ENCODE measurements around the gene SPCS2. TPM values are rescaled to one million over a fixed set of nuclear protein-coding genes. Genes with fewer than 3 reads are reported as not detected.
A peak's percentile ranks its signal among the peaks of the same experiment; 100 is the strongest.

SPCS2 gene
- total RNA-seq (100 to 1,000 TPM in 5 of 10 donors, 10 to 100 TPM in 5; 78.4 to 128 (median 99.5) TPM), polyA plus RNA-seq (100 to 1,000 TPM; 116 to 143 TPM)
- long read RNA-seq, donor 1, partial matches to known transcripts, result 5 of 17 reads
- long read RNA-seq, donor 1, other reads (novel, unspliced or antisense), result 8 of 17 reads
- long read RNA-seq, donor 2, partial matches to known transcripts, result 8 of 10 reads
- long read RNA-seq, donor 2, other reads (novel, unspliced or antisense), result 1 of 10 reads
- long read RNA-seq, donor 3, partial matches to known transcripts, result 0 of 12 reads
- long read RNA-seq, donor 3, other reads (novel, unspliced or antisense), result 6 of 12 reads

GRCh38 chr11:74948898-74949752 lies at the start of gene SPCS2, which contains the start of gene XRRA1:
Gene SPCS2 (plus strand): TSS chr11:74949266. CDS start chr11:74949286, 20 bp downstream.
Gene XRRA1 (minus strand): TSS chr11:74949091. CDS start chr11:74940878, 8,213 bp downstream.
- no peaks in the 10 kb centered on the region for H3K27me3 ChIP-seq
- 0% methylated on average over 66 to 67 of the region's 67 CpGs for WGBS, 2 donors
- DNase-seq, result peak; percentile 98 to 99
- intact Hi-C loops (cut with DNase I), result no loop called here
- peaks cover 0 to 60% (median 47%) of the 10 kb centered on the region in 9 donors for H3K4me1 ChIP-seq
- peaks cover 0 to 35% (median 0%) of the 10 kb centered on the region in 9 donors for H3K36me3 ChIP-seq
- peak within 1 kb of the TSS; percentile 50 to 93 (median 82) for H3K4me3 ChIP-seq
- H3K9me3 ChIP-seq, result no peaks in the 10 kb centered on the region
- peak within 1 kb of the TSS in 9 of 10 donors; percentile 79 to 95 (median 87) for H3K27ac ChIP-seq
- peak; percentile 98 to 100 (median 100) for ATAC-seq
- no peak for TF ChIP-seq CTCF (IDR thresholded peaks at IDR 0.05)

GRCh38 chr11:74902342-74902741 lies 46.7 kb upstream of the SPCS2 start:
- intact Hi-C loops (cut with DNase I), result no loop called here
- Histone ChIP-seq H3K27me3 (no peaks in the 10 kb centered on the region), H3K27ac (no peak overlapping the region), H3K4me3 (no peak overlapping the region), H3K4me1 (peaks cover 0 to 21% (median 12%) of the 10 kb centered on the region in 9 donors), H3K36me3 (peaks cover 0 to 58% (median 8%) of the 10 kb centered on the region in 9 donors), H3K9me3 (peaks cover 0 to 50% (median 18%) of the 10 kb centered on the region in 11 donors)
- 98 to 99% methylated on average over 4 of the region's 4 CpGs for WGBS, 2 donors
- DNase-seq (no peak), ATAC-seq (no peak)
- TF ChIP-seq CTCF (IDR thresholded peaks at IDR 0.05), result no peak

DNA sequence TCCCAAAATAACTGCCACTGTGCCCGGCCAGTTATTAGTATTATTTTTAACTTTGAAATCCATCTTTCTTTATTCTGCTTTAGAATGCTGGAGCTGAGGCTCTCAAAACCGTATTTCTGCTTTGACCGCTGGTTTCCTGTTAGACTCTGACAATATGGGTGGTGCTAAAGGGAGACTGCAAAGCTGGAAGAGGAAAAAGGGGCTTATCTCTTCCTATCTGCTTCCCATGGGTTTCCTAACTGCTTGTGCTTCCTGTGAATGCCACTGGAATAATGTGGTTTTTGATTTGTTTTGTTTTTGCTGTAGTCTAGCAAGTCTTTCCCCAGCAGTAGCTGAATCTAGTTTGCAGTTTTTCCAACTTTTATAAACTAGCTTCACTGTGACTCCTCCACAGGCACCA lies 43.7 kb upstream of the SPCS2 start:
- Histone ChIP-seq H3K9me3 (peaks cover 0 to 24% (median 17%) of the 10 kb centered on the region in 11 donors), H3K27me3 (no peaks in the 10 kb centered on the region), H3K4me3 (peak overlapping the region in 2 of 10 donors; percentile 1 to 8), H3K4me1 (peaks cover 0 to 39% (median 14%) of the 10 kb centered on the region in 9 donors), H3K27ac (peak overlapping the region in 9 of 10 donors; percentile 1 to 77 (median 59)), H3K36me3 (peaks cover 0 to 82% (median 8%) of the 10 kb centered on the region in 9 donors)
- peak in 6 of 8 donors; percentile 27 to 75 (median 58) for ATAC-seq
- WGBS, 2 donors, result 36% methylated on average over 3 of the region's 3 CpGs
- no peak for DNase-seq
- intact Hi-C loops (cut with DNase I), result no loop called here
- TF ChIP-seq CTCF (IDR thresholded peaks at IDR 0.05), result no peak

- Histone ChIP-seq H3K36me3 (peaks cover 0 to 87% (median 8%) of the 10 kb centered on the region in 9 donors), H3K4me3 (no peak overlapping the region), H3K27ac (peak overlapping the region in 3 of 10 donors; percentile 9 to 61 (median 29)), H3K27me3 (no peaks in the 10 kb centered on the region), H3K4me1 (peaks cover 0 to 38% (median 14%) of the 10 kb centered on the region in 9 donors), H3K9me3 (no peaks in the 10 kb centered on the region)
- no peak for TF ChIP-seq CTCF (IDR thresholded peaks at IDR 0.05)
- DNase-seq (no peak), ATAC-seq (peak in 5 of 8 donors; percentile 29 to 44 (median 30))
- WGBS, 2 donors, result 60 to 65% methylated on average over 4 of the region's 4 CpGs
- intact Hi-C loops (cut with DNase I), result no loop called here
These were observed 39.7 kb upstream of the SPCS2 start for GRCh38 chr11:74909385-74909784.
